Gastroesophageal sphincter (tissue), 4 donors: ENCODE measurements around the gene ATXN2. TPM values are rescaled to one million over a fixed set of nuclear protein-coding genes. Genes with fewer than 3 reads are reported as not detected.

Source experiments
- ATAC-seq: fragments of 150-250 bp; one replicate; pipeline ENCODE4 v1.9.1; 2016; ENCODE audit warnings: mild to moderate bottlenecking, moderate library complexity
- H3K27ac ChIP-seq, 4 donors: fragments of 200-600 bp; sonication (generic) in 3 of 4; 1 replicate in 3 of 4; 2 replicates in 1 of 4; pipeline ENCODE4 v1.5.1; 2016 to 2019
- H3K27me3 ChIP-seq: fragments of 200-600 bp; sonication (generic); one replicate; pipeline ENCODE4 v1.5.1; 2019
- H3K36me3 ChIP-seq, 2 donors: fragments of 200-600 bp; sonication (generic); one replicate each; pipeline ENCODE4 v1.5.1; 2019; ENCODE audit warnings: control low read depth in 1 of 2
- H3K4me1 ChIP-seq, 3 donors: fragments of 200-600 bp; sonication (generic); 1 replicate in 2 of 3; 2 replicates in 1 of 3; pipeline ENCODE4 v1.5.1; 2016 to 2019; ENCODE audit warnings: control low read depth in 2 of 3
- H3K4me3 ChIP-seq, 2 donors: fragments of 200-600 bp; sonication (generic); one replicate each; pipeline ENCODE4 v1.5.1; 2019; ENCODE audit warnings: mild to moderate bottlenecking in 1 of 2, moderate library complexity in 1 of 2
- H3K9me3 ChIP-seq, 3 donors: fragments of 200-600 bp; sonication (generic); one replicate each; pipeline ENCODE4 v1.5.1; 2017 to 2019; ENCODE audit warnings: control low read depth in 2 of 3
- CTCF ChIP-seq, 4 experiments: fragments of 200-600 bp in 2 of 4; fragments of 450-650 bp in 2 of 4; sonication (generic) in 1 of 4; IDR thresholded peaks; one replicate each; pipeline ENCODE4 v1.5.1; 2017 to 2019; ENCODE audit warnings: antibody characterized with exemption in 4 of 4, mild to moderate bottlenecking in 2 of 4, moderate library complexity in 2 of 4
- EP300 ChIP-seq: sonication (generic); formaldehyde crosslinking; IDR thresholded peaks from one replicate; pipeline ENCODE4 v1.6.1; 2017; ENCODE audit warnings: antibody characterized with exemption, mild to moderate bottlenecking
- POLR2A ChIP-seq, 2 donors: fragments of 450-650 bp; IDR thresholded peaks; one replicate each; pipeline ENCODE4 v1.6.1; 2017; ENCODE audit warnings: antibody characterized with exemption in 2 of 2, mild to moderate bottlenecking in 2 of 2, moderate library complexity in 1 of 2
- POLR2AphosphoS5 ChIP-seq: sonication (generic); formaldehyde crosslinking; IDR thresholded peaks from one replicate; pipeline ENCODE4 v1.6.1; 2017; ENCODE audit warnings: antibody characterized with exemption
- WGBS, 2 donors: methylation state at CpG; one replicate each; pipeline ENCODE4 v1.1.5; 2018; ENCODE audit warnings: low coverage in 1 of 2; 5-methylcytosine and 5-hydroxymethylcytosine counted together
- total RNA-seq, 4 donors: library from RNA; depleted of rRNA; stranded (reverse); fragments of >200 nt; gene quantifications; one replicate each; pipeline ENCODE4 v1.1.0, GENCODE V29; 2016

Gene ATXN2
- total RNA-seq, 4 donors from 2014 or later: 40.9 to 93.4 (median 50.1) TPM

- Histone ChIP-seq H3K27ac (peak overlapping the region in 3 of 4 donors; percentile 18 to 77 (median 51)), H3K9me3 (no peaks in the 10 kb centered on the region), H3K4me1 (peaks cover 0 to 96% (median 32%) of the 10 kb centered on the region in 3 donors), H3K4me3 (no peak overlapping the region), H3K36me3 (peaks cover 0 to 23% of the 10 kb centered on the region in 2 donors), H3K27me3 (no peaks in the 10 kb centered on the region)
- TF ChIP-seq EP300 (no peak), CTCF (IDR thresholded peaks at IDR 0.05) (no peak), POLR2AphosphoS5 (no peak), POLR2A (IDR thresholded peaks at IDR 0.05) (no peak)
- 30 to 57% methylated on average over 2 to 3 of the region's 8 CpGs for WGBS, 2 donors
- peak; percentile 38 for ATAC-seq
These were observed 161.2 kb downstream of the ATXN2 start for GRCh38 chr12:111437816-111438454.

GRCh38 chr12:111436811-111437210 lies 162.3 kb downstream of the ATXN2 start:
- H3K4me3 ChIP-seq: no peak overlapping the region
- no peak for TF ChIP-seq POLR2A (IDR thresholded peaks at IDR 0.05)
- TF ChIP-seq POLR2AphosphoS5: no peak
- no peak for TF ChIP-seq EP300
- no peak for TF ChIP-seq CTCF (IDR thresholded peaks at IDR 0.05)
- no peaks in the 10 kb centered on the region for H3K9me3 ChIP-seq
- no peaks in the 10 kb centered on the region for H3K27me3 ChIP-seq
- no CpG with 5 or more reads among the region's 4 CpGs for WGBS, 2 donors
- no peak for ATAC-seq
- peaks cover 0 to 12% of the 10 kb centered on the region in 2 donors for H3K36me3 ChIP-seq
- H3K4me1 ChIP-seq: peaks cover 0 to 96% (median 33%) of the 10 kb centered on the region in 3 donors
- peak overlapping the region in 1 of 4 donors; percentile 77 for H3K27ac ChIP-seq

- TF ChIP-seq POLR2AphosphoS5 (no peak), POLR2A (IDR thresholded peaks at IDR 0.05) (no peak), EP300 (no peak), CTCF (IDR thresholded peaks at IDR 0.05) (no peak)
- Histone ChIP-seq H3K27ac (peak overlapping the region in 2 of 4 donors; percentile 71 to 77), H3K4me1 (peaks cover 0 to 100% (median 36%) of the 10 kb centered on the region in 3 donors), H3K36me3 (peaks cover 0 to 9% of the 10 kb centered on the region in 2 donors), H3K27me3 (no peaks in the 10 kb centered on the region), H3K9me3 (no peaks in the 10 kb centered on the region), H3K4me3 (no peak overlapping the region)
- ATAC-seq: no peak
- no CpG with 5 or more reads among the region's 7 CpGs for WGBS, 2 donors
These were observed 162.8 kb downstream of the ATXN2 start for GRCh38 chr12:111436266-111436665.

GRCh38 chr12:111435661-111436201 lies 163.4 kb downstream of the ATXN2 start:
- Histone ChIP-seq H3K27ac (peak overlapping the region in 3 of 4 donors; percentile 43 to 77 (median 71)), H3K27me3 (no peaks in the 10 kb centered on the region), H3K4me1 (peaks cover 0 to 100% (median 36%) of the 10 kb centered on the region in 3 donors), H3K36me3 (peaks cover 0 to 4% of the 10 kb centered on the region in 2 donors), H3K9me3 (no peaks in the 10 kb centered on the region), H3K4me3 (no peak overlapping the region)
- WGBS, 2 donors: 62 to 100% methylated on average over 1 to 3 of the region's 16 CpGs
- ATAC-seq: no peak
- TF ChIP-seq POLR2AphosphoS5 (no peak), CTCF (IDR thresholded peaks at IDR 0.05) (no peak), EP300 (no peak), POLR2A (IDR thresholded peaks at IDR 0.05) (no peak)
